ENCODE data around the gene NEGR1.

- TF ChIP-seq CTCF (IDR thresholded peaks at IDR 0.05; ENCODE audit: insufficient read depth, low read depth, low read length) (no peak), EZH2 (IDR thresholded peaks at IDR 0.05; ENCODE audit: insufficient read depth, low read length) (no peak)
Observed at GRCh38 chr1:72111662-72112061, 170.7 kb downstream of the NEGR1 start.
